ENCODE measurements around the gene RPGRIP1. TPM values are rescaled to one million over a fixed set of nuclear protein-coding genes. Genes with fewer than 3 reads are reported as not detected.

The RPGRIP1 gene
- total and polyA plus RNA-seq, 9 of the 15 experiments (the other 6 are each of a cell fraction or from before 2014, with no cell fraction given), result 0.47 to 0.95 (median 0.65) TPM; not detected in 1

GRCh38 chr14:21233457-21234076 lies 46.3 kb upstream of the RPGRIP1 start:
- Histone ChIP-seq H3K27ac (ENCODE audit: extremely low read depth, low read depth, low read length) (no peak overlapping the region), H3K27me3 (ENCODE audit: control insufficient read depth in 2 of 2, insufficient read depth in 2 of 2, low read length in 2 of 2) (no peaks in the 10 kb centered on the region; a peak in 1 of 5 replicates), H3K9me1 (ENCODE audit: control insufficient read depth, insufficient read depth, low read length) (no peaks in the 10 kb centered on the region), H3K79me2 (ENCODE audit: control insufficient read depth, insufficient read depth, low read length) (peaks cover 99% of the 10 kb centered on the region), H3K36me3 (ENCODE audit: control insufficient read depth, insufficient read depth, low read length) (peaks cover 98% of the 10 kb centered on the region), H3K9ac (ENCODE audit: insufficient read depth in 1 of 2, low read depth in 2 of 2, low read length in 2 of 2) (no peak overlapping the region), H3K4me1 (replicated peaks in 1 of 2; ENCODE audit: control insufficient read depth in 2 of 2, insufficient read depth in 2 of 2, low read length in 2 of 2) (no peaks in the 10 kb centered on the region; a peak in 1 of 5 replicates), H3K4me2 (ENCODE audit: insufficient read depth, low read length) (no peak overlapping the region), H4K20me1 (replicated peaks; ENCODE audit: control insufficient read depth, insufficient read depth, low read length) (peaks cover 17% of the 10 kb centered on the region; the same call in 1 of the 2 replicates), H3K4me3 (no peak overlapping the region), H3K9me3 (replicated peaks; ENCODE audit: control insufficient read depth, insufficient read depth, low read depth, low read length) (no peaks in the 10 kb centered on the region), H2AFZ (ENCODE audit: low read depth, low read length) (no peak overlapping the region)
- BruUV-seq (replicated peaks), result no TSS peak
- CTCF ChIA-PET (ENCODE audit: low intra/inter-chr PET ratio), result no interaction called here
- TF ChIP-seq ETV6 (IDR thresholded peaks at IDR 0.05; ENCODE audit: borderline replicate concordance in 1 of 2, low read depth in 2 of 2, low read length in 1 of 2), result no peak
- TF ChIP-seq ETV6 (CRISPR knock-in tag; IDR thresholded peaks at IDR 0.05; ENCODE audit: borderline replicate concordance), result no peak
- no peak for TF ChIP-seq ARID1B (IDR thresholded peaks at IDR 0.05)
- no peak for TF ChIP-seq ZNF124 (CRISPR knock-in tag; IDR thresholded peaks at IDR 0.05)
- TF ChIP-seq CHAMP1 (IDR thresholded peaks at IDR 0.05), result no peak
- TF ChIP-seq CTCF (IDR thresholded peaks at IDR 0.05 in 2 of 3, conservative IDR thresholded peaks at IDR 0.05 in 1 of 3; ENCODE audit: insufficient read depth in 2 of 3, low read depth in 1 of 3, low read length in 3 of 3), result peak; percentile 15 to 16 (median 15); a peak in 2 of 6 replicates
- peak in 1 of 2 experiments; percentile 9; a peak in 1 of 4 replicates for TF ChIP-seq RAD21 (CRISPR knock-in tag; conservative IDR thresholded peaks at IDR 0.05 in 1 of 2, IDR thresholded peaks at IDR 0.05 in 1 of 2)
- peak; percentile 85 for TF ChIP-seq PRDM10 (IDR thresholded peaks at IDR 0.05; ENCODE audit: partially characterized antibody)
- TF ChIP-seq POLR2AphosphoS2 (IDR thresholded peaks at IDR 0.05; ENCODE audit: low read length), result peak; percentile 20; the same call in 1 of the 2 replicates
- ATAC-seq (peak; percentile 67), FAIRE-seq (no peak), DNase-seq (ENCODE audit: extremely low read depth in 1 of 4, low spot score in 3 of 4) (peak in 2 of 4 experiments; percentile 6 to 19)
- WGBS (ENCODE audit: insufficient coverage, low coverage, missing lambda C conversion rate), result 71% methylated on average over 8 of the region's 8 CpGs
- intact Hi-C loops (cut with micrococcal nuclease), result no loop called here
- POLR2A ChIA-PET, result no interaction called here
- in situ Hi-C loops (cut with MboI), result no loop called here
